HG03108 (cell line): ENCODE data around the gene ACOT6.
"Not testable (repeated sequence)": the region's sequence is repeated elsewhere in the genome, so short reads cannot be mapped to it uniquely, and the experiment has no call there.

Experiments used
- ATAC-seq: cut with Tn5 transposase; IDR thresholded peaks from one replicate; pipeline ENCODE4 v1.9.1; 2021; ENCODE audit warnings: moderate library complexity; ENCODE audit not compliant: unreplicated experiment

The ACOT6 gene

GRCh38 chr14:73594491-73594890, 17.8 kb upstream of the ACOT6 start:
- no peak for ATAC-seq

- ATAC-seq, result no peak
Observed at GRCh38 chr14:73599499-73599898, 12.8 kb upstream of the ACOT6 start.

GRCh38 chr14:73602994-73603393, 9.3 kb upstream of the ACOT6 start:
- ATAC-seq, result no peak

GRCh38 chr14:73606271-73606670, 6.0 kb upstream of the ACOT6 start:
- no peak for ATAC-seq

- ATAC-seq, result no peak
Observed at GRCh38 chr14:73607241-73607640, 5.1 kb upstream of the ACOT6 start.

- ATAC-seq, result no peak
Observed at GRCh38 chr14:73610687-73611086, 1.6 kb upstream of the ACOT6 start.

GRCh38 chr14:73613046-73613383, 698 bp downstream of the ACOT6 start:
- ATAC-seq, result peak; percentile 18

GRCh38 chr14:73613419-73613963, 1.2 kb downstream of the ACOT6 start:
- no peak for ATAC-seq

GRCh38 chr14:73616831-73617230, 4.5 kb downstream of the ACOT6 start:
- ATAC-seq, result no peak

- ATAC-seq, result no peak
Observed at GRCh38 chr14:73619524-73619923, 7.2 kb downstream of the ACOT6 start.

GRCh38 chr14:73620268-73620667, 8.0 kb downstream of the ACOT6 start:
- ATAC-seq, result no peak

- ATAC-seq, result no peak
Observed at GRCh38 chr14:73623504-73624054, 11.3 kb downstream of the ACOT6 start.

GRCh38 chr14:73625706-73626105, 13.4 kb downstream of the ACOT6 start:
- ATAC-seq, result no peak

- no peak for ATAC-seq
Observed at GRCh38 chr14:73627151-73627558, 14.8 kb downstream of the ACOT6 start.

GRCh38 chr14:73630009-73630780, 17.9 kb downstream of the ACOT6 start:
- no peak for ATAC-seq

- peak; percentile 55 for ATAC-seq
Observed at GRCh38 chr14:73633116-73634010, 21.0 kb downstream of the ACOT6 start.

- peak; percentile 26 for ATAC-seq
Observed at GRCh38 chr14:73634011-73634833, 21.9 kb downstream of the ACOT6 start.

- not testable (repeated sequence) for ATAC-seq
Observed at GRCh38 chr14:73636355-73636754, 24.0 kb downstream of the ACOT6 start.

- no peak for ATAC-seq
Observed at GRCh38 chr14:73637830-73638229, 25.5 kb downstream of the ACOT6 start.

- ATAC-seq, result no peak
Observed at GRCh38 chr14:73640796-73641365, 28.6 kb downstream of the ACOT6 start.
